ENCODE results near the gene TMC2. TPM values are rescaled to one million over a fixed set of nuclear protein-coding genes. Genes with fewer than 3 reads are reported as not detected.
"Not testable (repeated sequence)": the region's sequence is repeated elsewhere in the genome, so short reads cannot be mapped to it uniquely, and the experiment has no call there.

TMC2 gene
- total RNA-seq, 1 donor from 2014 or later: not detected

DNA sequence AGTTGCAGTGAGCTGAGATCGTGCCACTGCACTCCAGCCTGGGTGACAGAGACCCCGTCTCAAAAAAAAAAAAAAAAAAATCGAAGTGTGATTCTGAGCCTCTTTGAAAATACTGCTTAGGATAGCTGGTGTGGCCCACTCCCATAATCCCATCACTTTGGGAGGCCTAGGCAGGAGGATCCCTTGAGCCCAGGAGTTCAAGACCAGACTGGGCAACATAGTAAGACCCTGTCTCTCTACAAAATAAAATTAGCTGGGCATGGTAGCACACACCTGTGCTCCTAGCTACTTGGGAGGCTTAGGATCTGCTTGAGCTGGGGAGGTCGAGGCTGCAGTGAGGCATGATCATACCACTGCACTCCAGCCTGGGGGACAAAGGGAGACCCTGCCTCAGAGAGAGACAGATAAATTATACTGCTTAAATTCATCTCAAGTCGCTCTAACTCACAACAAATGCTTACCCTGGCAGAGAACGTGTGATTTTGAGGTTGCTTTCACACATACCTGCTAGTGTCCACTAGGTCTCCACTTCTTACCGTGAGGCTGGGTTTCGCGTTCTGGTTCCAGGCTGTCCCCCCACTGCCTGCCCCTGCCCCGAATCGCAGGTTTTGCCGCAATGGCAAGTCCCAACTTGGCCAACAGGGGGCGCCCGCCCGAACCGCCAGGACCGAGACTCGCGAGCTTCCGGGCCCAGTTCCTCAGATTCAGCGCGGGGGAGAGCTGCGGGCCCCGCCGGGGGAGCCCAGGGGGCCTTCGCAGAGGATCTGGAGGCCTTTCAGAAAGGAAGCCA is 12.3 kb upstream of the TMC2 start:
- Histone ChIP-seq H3K36me3 (no peaks in the 10 kb centered on the region), H3K9me3 (replicated peaks) (no peaks in the 10 kb centered on the region), H3K4me1 (peaks cover 27% of the 10 kb centered on the region), H3K4me3 (peak overlapping the region; percentile 92), H3K27me3 (ENCODE audit: low read depth) (no peaks in the 10 kb centered on the region), H3K27ac (replicated peaks) (peak overlapping the region; percentile 90)
- peak; percentile 97 for TF ChIP-seq CTCF (IDR thresholded peaks at IDR 0.05; ENCODE audit: borderline replicate concordance)
- intact Hi-C loops (cut with micrococcal nuclease): loop anchor here (5.0 kb wide), 1 partner anchor 123 kb away; no protein-coding TSS in a partner anchor
- DNase-seq: peak; percentile 88

GRCh38 chr20:2524709-2525506 is 11.5 kb upstream of the TMC2 start:
- intact Hi-C loops (cut with micrococcal nuclease): loop anchor here (5.0 kb wide), 1 partner anchor 122 kb away; no protein-coding TSS in a partner anchor

GRCh38 chr20:2526218-2526583 is 10.2 kb upstream of the TMC2 start:
- H3K27me3 ChIP-seq (ENCODE audit: low read depth); H3K4me3 ChIP-seq; DNase-seq; H3K9me3 ChIP-seq (replicated peaks); H3K36me3 ChIP-seq; intact Hi-C loops (cut with micrococcal nuclease): not testable (repeated sequence)
- Histone ChIP-seq H3K27ac (replicated peaks) (peak overlapping the region; percentile 90), H3K4me1 (peaks cover 27% of the 10 kb centered on the region)

More at GRCh38 chr20:2524709-2525506, 11.5 kb upstream of the TMC2 start:
- Histone ChIP-seq H3K4me1 (peaks cover 27% of the 10 kb centered on the region), H3K4me3 (peak overlapping the region; percentile 92), H3K36me3 (no peaks in the 10 kb centered on the region), H3K27ac (replicated peaks) (peak overlapping the region; percentile 90), H3K9me3 (replicated peaks) (no peaks in the 10 kb centered on the region), H3K27me3 (ENCODE audit: low read depth) (no peaks in the 10 kb centered on the region)
- peak; percentile 27 for TF ChIP-seq CTCF (IDR thresholded peaks at IDR 0.05; ENCODE audit: borderline replicate concordance)
- DNase-seq: peak; percentile 36

GRCh38 chr20:2527762-2528161 is 8.6 kb upstream of the TMC2 start:
- peaks cover 18% of the 10 kb centered on the region for H3K27me3 ChIP-seq (ENCODE audit: low read depth)
- H3K27ac ChIP-seq (replicated peaks): no peak overlapping the region
- intact Hi-C loops (cut with micrococcal nuclease): no loop called here
- TF ChIP-seq CTCF (IDR thresholded peaks at IDR 0.05; ENCODE audit: borderline replicate concordance): no peak
- H3K4me3 ChIP-seq: no peak overlapping the region
- no peaks in the 10 kb centered on the region for H3K36me3 ChIP-seq
- no peak for DNase-seq
- H3K4me1 ChIP-seq: peaks cover 23% of the 10 kb centered on the region
- H3K9me3 ChIP-seq (replicated peaks): no peaks in the 10 kb centered on the region

- intact Hi-C loops (cut with micrococcal nuclease): no loop called here
- no peaks in the 10 kb centered on the region for H3K9me3 ChIP-seq (replicated peaks)
- TF ChIP-seq CTCF (IDR thresholded peaks at IDR 0.05; ENCODE audit: borderline replicate concordance): no peak
- H3K36me3 ChIP-seq: no peaks in the 10 kb centered on the region
- H3K4me1 ChIP-seq: peaks cover 23% of the 10 kb centered on the region
- no peak overlapping the region for H3K27ac ChIP-seq (replicated peaks)
- peaks cover 27% of the 10 kb centered on the region for H3K27me3 ChIP-seq (ENCODE audit: low read depth)
- no peak overlapping the region for H3K4me3 ChIP-seq
- no peak for DNase-seq
Observed at GRCh38 chr20:2528671-2529271, 7.6 kb upstream of the TMC2 start.
